NCI-H2196 (cell line): ENCODE data around the gene C5orf24.

Experiments
- DNase-seq: peaks from one replicate; lab custom pipeline; 2025; ENCODE audit not compliant: unreplicated experiment; lab: John Stamatoyannopoulos, UW

The C5orf24 gene

DNA sequence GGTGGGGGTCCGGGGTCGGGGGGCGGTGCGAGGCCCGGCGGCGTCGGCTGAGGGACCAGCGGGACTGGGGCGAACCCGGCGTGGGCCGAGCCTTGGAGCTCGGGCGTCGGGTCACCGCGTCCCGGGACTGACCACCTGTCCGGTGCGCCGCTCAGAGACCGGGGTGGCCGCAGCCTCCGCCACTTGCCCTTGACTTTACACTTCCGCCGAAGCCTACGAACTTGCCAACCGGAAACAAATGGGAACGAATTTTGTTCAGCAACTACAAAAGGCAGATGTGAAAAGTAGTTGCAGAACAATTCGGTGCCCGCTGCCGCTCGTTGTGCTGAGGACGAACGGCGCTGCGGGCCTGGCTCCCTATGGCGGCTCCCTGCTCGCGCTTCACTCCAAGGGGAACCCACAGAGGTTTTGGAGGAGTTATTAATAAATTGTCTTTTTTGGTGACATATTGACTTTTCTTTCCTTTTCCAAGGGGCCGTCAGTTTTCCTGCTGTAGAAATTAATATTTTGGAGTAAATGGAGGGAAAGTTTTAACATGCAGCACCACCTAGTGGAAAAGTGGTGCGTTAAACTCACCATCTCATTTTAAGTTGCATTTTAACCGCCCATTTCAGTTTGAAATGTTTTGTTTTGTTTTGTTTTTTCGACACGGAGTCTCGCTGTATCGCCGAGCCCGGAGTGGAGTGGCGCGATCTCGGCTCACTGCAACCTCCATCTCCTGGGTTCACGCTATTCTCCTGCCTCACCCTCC lies 59.7 kb downstream of the C5orf24 start:
- peak; percentile 77 for DNase-seq

DNA sequence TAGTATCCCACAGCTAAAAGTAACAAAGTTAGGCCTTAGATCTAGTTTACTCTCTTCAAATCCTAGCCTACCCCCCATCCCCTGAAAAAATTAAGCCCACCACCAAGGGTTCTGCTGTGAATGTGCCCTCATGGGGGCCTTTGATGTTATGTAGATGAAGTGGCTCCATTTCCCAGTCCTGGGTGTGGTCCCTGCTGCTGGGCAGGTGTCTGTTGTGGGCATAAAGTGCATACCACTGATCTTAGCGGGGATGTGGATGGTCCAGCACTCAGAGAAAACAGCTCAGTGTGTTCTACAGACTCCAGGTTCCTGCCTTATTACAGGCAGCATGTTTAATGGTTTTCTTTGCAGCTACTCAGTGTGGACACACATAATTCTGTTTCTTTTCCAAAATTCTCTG lies 61.0 kb downstream of the C5orf24 start:
- DNase-seq: no peak
